ENCODE results near the gene KDELR3. TPM values are rescaled to one million over a fixed set of nuclear protein-coding genes. Genes with fewer than 3 reads are reported as not detected.
A peak's percentile ranks its signal among the peaks of the same experiment; 100 is the strongest.
"Not testable (repeated sequence)": the region's sequence is repeated elsewhere in the genome, so short reads cannot be mapped to it uniquely, and the experiment has no call there.

The KDELR3 gene
- total and polyA plus RNA-seq, 8 donors: 2.9 to 14.6 (median 5.8) TPM

- intact Hi-C loops (cut with DNase I): no loop called here
- DNase-seq (peak in 2 of 6 donors; percentile 49 to 53), ATAC-seq (no peak), FAIRE-seq (no peak)
- peaks cover 0 to 8% (median 0%) of the 10 kb centered on the region in 3 donors for H3K4me1 ChIP-seq
- H3K4me3 ChIP-seq: no peak overlapping the region
- WGBS, 2 donors: 78 to 83% methylated on average over 26 of the region's 26 CpGs
- H3K9me3 ChIP-seq: no peaks in the 10 kb centered on the region
- no peaks in the 10 kb centered on the region for H3K27me3 ChIP-seq
- H3K27ac ChIP-seq: no peak overlapping the region
- no peaks in the 10 kb centered on the region for H3K36me3 ChIP-seq
- TF ChIP-seq CTCF (IDR thresholded peaks at IDR 0.05): no peak
These were observed 2.0 kb upstream of the KDELR3 start for GRCh38 chr22:38465673-38466490.

- intact Hi-C loops (cut with DNase I): no loop called here
- TF ChIP-seq CTCF (IDR thresholded peaks at IDR 0.05): no peak
- ATAC-seq (peak in 3 of 4 donors; percentile 4 to 14 (median 6)), FAIRE-seq (no peak), DNase-seq (peak in 4 of 6 donors; percentile 24 to 61 (median 42))
- peak overlapping the region; percentile 45 to 57 (median 51) for H3K4me3 ChIP-seq
- H3K4me1 ChIP-seq: peaks cover 0 to 3% (median 0%) of the 10 kb centered on the region in 3 donors
- no peaks in the 10 kb centered on the region for H3K36me3 ChIP-seq
- H3K9me3 ChIP-seq: no peaks in the 10 kb centered on the region
- 19 to 24% methylated on average over 20 of the region's 20 CpGs for WGBS, 2 donors
- H3K27me3 ChIP-seq: no peaks in the 10 kb centered on the region
- no peak overlapping the region for H3K27ac ChIP-seq
These were observed 425 bp upstream of the KDELR3 start for GRCh38 chr22:38467438-38467903.

GRCh38 chr22:38468443-38469305 is 778 bp downstream of the KDELR3 start:
- DNase-seq: peak in 2 of 6 donors; percentile 53 to 58
- Histone ChIP-seq H3K4me1 (peaks cover 0 to 3% (median 0%) of the 10 kb centered on the region in 3 donors), H3K27me3 (no peaks in the 10 kb centered on the region), H3K4me3 (peak overlapping the region; percentile 45 to 57 (median 51)), H3K27ac (no peak overlapping the region), H3K36me3 (no peaks in the 10 kb centered on the region), H3K9me3 (no peaks in the 10 kb centered on the region)
- ATAC-seq: peak; percentile 17 to 39 (median 31)
- no peak for TF ChIP-seq CTCF (IDR thresholded peaks at IDR 0.05)
- intact Hi-C loops (cut with DNase I): no loop called here
- no peak for FAIRE-seq
- WGBS, 2 donors: 52 to 54% methylated on average over 24 to 28 of the region's 28 CpGs

- Histone ChIP-seq H3K4me1 (peaks cover 0 to 3% (median 0%) of the 10 kb centered on the region in 3 donors), H3K27me3 (no peaks in the 10 kb centered on the region), H3K27ac (no peak overlapping the region), H3K9me3 (no peaks in the 10 kb centered on the region), H3K4me3 (peak overlapping the region in 1 of 4 donors; percentile 57), H3K36me3 (no peaks in the 10 kb centered on the region)
- ATAC-seq (no peak), DNase-seq (no peak), FAIRE-seq (no peak)
- intact Hi-C loops (cut with DNase I): no loop called here
- TF ChIP-seq CTCF (IDR thresholded peaks at IDR 0.05): no peak
- 95 to 98% methylated on average over 6 of the region's 6 CpGs for WGBS, 2 donors
These were observed 1.4 kb downstream of the KDELR3 start for GRCh38 chr22:38469306-38469781.

GRCh38 chr22:38470179-38470578 is 2.3 kb downstream of the KDELR3 start:
- H3K27me3 ChIP-seq; H3K27ac ChIP-seq; H3K9me3 ChIP-seq; H3K36me3 ChIP-seq; H3K4me3 ChIP-seq; H3K4me1 ChIP-seq; intact Hi-C loops (cut with DNase I); ATAC-seq; FAIRE-seq: not testable (repeated sequence)
- peak in 1 of 6 donors; percentile 8 for DNase-seq
- 95 to 97% methylated on average over 8 to 10 of the region's 10 CpGs for WGBS, 2 donors

All from pancreas (tissue), 10 donors.